Retinal pigment epithelial cell (primary cell): ENCODE data around the gene PRKX.
"Not testable (repeated sequence)": the region's sequence is repeated elsewhere in the genome, so short reads cannot be mapped to it uniquely, and the experiment has no call there.

Source experiments
- DNase-seq: peaks from one replicate; pipeline ENCODE4 v3.0.0-alpha.2; 2010; ENCODE audit warnings: low read depth
- H3K4me3 ChIP-seq: 2 replicates; pipeline ENCODE4 v1.5.1; 2011; ENCODE audit warnings: mild to moderate bottlenecking, low read length, control low read depth, moderate library complexity
- CTCF ChIP-seq: conservative IDR thresholded peaks from 2 replicates; pipeline ENCODE4 v1.5.1; 2011; ENCODE audit warnings: low read depth, low read length, control low read depth, inconsistent platforms

Gene PRKX

DNA sequence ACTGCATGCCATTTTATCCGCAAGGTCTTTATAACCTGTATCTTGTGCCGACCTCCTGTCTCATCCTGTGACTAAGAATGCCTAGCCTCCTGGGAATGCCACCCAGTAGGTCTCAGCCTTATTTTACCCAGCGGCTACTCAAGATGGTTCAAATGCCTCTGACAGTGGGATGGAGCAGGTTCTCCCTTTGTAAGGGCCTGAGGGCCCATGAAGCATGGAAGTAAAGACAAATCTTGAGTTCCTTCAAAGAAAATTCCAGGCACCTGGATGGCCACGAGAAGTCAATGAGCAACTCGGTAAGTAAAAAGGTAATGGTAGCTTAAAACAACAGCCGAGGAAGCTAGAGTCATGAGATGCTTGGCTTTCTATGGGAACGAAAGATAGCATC is 19.6 kb upstream of the PRKX start:
- no peak for DNase-seq
- no peak for TF ChIP-seq CTCF
- no peak overlapping the region for H3K4me3 ChIP-seq

- not testable (repeated sequence) for H3K4me3 ChIP-seq, DNase-seq
These were observed 19.0 kb upstream of the PRKX start for GRCh38 chrX:3732326-3733042.

GRCh38 chrX:3728454-3728853 is 15.0 kb upstream of the PRKX start:
- no peak for DNase-seq
- no peak overlapping the region for H3K4me3 ChIP-seq

GRCh38 chrX:3723460-3723859 is 10.0 kb upstream of the PRKX start:
- DNase-seq, H3K4me3 ChIP-seq: not testable (repeated sequence)

More at GRCh38 chrX:3728454-3728853, 15.0 kb upstream of the PRKX start:
- TF ChIP-seq CTCF, result no peak

- no peak overlapping the region for H3K4me3 ChIP-seq
- DNase-seq, result no peak
- no peak for TF ChIP-seq CTCF
These were observed 4.4 kb upstream of the PRKX start for GRCh38 chrX:3717742-3718420.

DNA sequence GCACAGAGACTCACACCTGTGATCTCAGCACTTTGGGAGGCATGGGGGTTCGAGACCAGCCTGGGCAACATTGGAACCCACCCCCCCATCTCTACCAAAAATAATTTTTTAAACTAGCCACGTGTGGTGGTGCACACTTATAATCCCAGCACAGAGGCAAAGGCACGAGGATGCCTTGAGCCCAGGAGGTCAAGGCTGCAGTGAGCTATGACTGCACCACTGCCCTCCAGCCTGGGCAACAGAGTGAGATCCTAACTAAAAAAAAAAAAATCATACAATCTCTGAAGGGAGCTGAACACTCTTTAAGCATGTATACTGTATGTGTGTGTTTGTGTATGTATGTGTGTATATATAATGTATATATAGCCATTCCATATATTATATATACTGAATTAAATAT is 2.5 kb upstream of the PRKX start:
- DNase-seq, result no peak
- no peak for TF ChIP-seq CTCF
- H3K4me3 ChIP-seq, result no peak overlapping the region

DNA sequence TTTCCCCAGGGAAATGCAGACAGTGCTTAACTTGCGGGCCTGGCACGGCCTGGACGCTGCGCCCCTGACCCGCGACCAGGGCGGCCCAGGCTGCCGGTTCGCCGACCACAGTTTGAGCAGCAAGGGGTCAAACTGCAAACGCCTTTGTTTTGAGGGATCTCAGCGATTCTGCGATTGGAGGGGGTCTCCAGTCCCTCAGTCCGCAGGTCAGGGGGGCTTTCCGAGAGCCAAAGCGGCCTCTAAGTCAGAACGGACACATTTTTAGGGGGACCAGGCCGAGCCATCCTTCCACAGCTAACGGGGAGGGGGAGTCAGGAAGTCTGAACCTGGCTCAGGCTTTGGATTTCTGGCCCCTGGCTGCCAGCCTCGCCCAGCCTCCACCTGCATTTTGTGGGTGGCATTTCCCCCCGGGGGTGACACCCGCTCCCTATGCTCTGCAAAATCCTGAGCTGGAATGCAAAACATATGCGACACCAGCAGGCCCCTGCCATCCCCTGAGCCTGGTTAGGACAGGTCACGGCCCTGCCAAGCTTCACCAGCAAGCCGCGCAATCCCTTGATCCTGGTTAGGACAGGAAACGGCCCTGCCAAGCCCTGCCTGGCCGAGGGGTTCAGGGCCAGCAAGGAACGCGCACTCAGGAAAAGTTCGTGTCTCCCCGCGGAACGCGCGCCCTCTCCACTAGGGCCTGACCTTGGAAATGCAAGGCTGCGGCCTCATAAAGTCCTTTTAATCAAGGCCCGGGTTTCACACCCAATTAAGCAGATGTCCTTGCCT is 1.4 kb upstream of the PRKX start:
- DNase-seq, H3K4me3 ChIP-seq: not testable (repeated sequence)

GRCh38 chrX:3713937-3714434 is 537 bp upstream of the PRKX start:
- H3K4me3 ChIP-seq, result peak overlapping the region; percentile 61
- no peak for TF ChIP-seq CTCF
- DNase-seq, result no peak
